Aorta (tissue), 5 donors: ENCODE results near the gene CFAP46. TPM values are rescaled to one million over a fixed set of nuclear protein-coding genes. Genes with fewer than 3 reads are reported as not detected.

Experiments used
- ATAC-seq: fragments of 200-7000 bp; cut with Tn5 transposase; one replicate; pipeline ENCODE4 v1.9.1; 2022; ENCODE audit warnings: moderate library complexity; ENCODE audit not compliant: low FRiP score
- DNase-seq, 2 donors: peaks; one replicate each; pipeline ENCODE4 v3.0.0-alpha.2; 2020
- H3K27ac ChIP-seq, 2 donors: one replicate each; pipeline ENCODE4 v1.5.1; 2013; ENCODE audit warnings: low read length in 2 of 2, mild to moderate bottlenecking in 2 of 2, moderate library complexity in 2 of 2, control low read depth in 1 of 2, inconsistent platforms in 1 of 2, low read depth in 1 of 2
- H3K27me3 ChIP-seq, 2 donors: one replicate each; pipeline ENCODE4 v1.6.1; 2013; ENCODE audit warnings: control low read depth in 1 of 2, low read length in 1 of 2, mild to moderate bottlenecking in 1 of 2, moderate library complexity in 1 of 2; ENCODE audit not compliant: insufficient read depth in 2 of 2, control insufficient read depth in 1 of 2
- H3K36me3 ChIP-seq, 2 donors: one replicate each; pipeline ENCODE4 v1.6.1; 2013; ENCODE audit warnings: control low read depth in 1 of 2, low read length in 1 of 2, mild to moderate bottlenecking in 1 of 2; ENCODE audit not compliant: insufficient read depth in 2 of 2, control insufficient read depth in 1 of 2
- H3K4me1 ChIP-seq, 2 donors: one replicate each; pipeline ENCODE4 v1.6.1; 2013; ENCODE audit warnings: low read length in 2 of 2, control low read depth in 1 of 2, mild to moderate bottlenecking in 1 of 2, moderate library complexity in 1 of 2; ENCODE audit not compliant: insufficient read depth in 2 of 2, control insufficient read depth in 1 of 2
- H3K4me3 ChIP-seq, 2 donors: one replicate each; pipeline ENCODE4 v1.5.1; 2013; ENCODE audit warnings: low read length in 2 of 2, control low read depth in 1 of 2, mild to moderate bottlenecking in 1 of 2
- H3K9me3 ChIP-seq: one replicate; pipeline ENCODE4 v1.6.1; 2013; ENCODE audit warnings: mild to moderate bottlenecking, low read length; ENCODE audit not compliant: control insufficient read depth
- WGBS, 2 donors: extraction: QIAGEN DNeasy Blood & Tissue Kit; methylation state at CpG; one replicate each; pipeline ENCODE4 v1.1.7; 2013; 5-methylcytosine and 5-hydroxymethylcytosine counted together
- intact Hi-C, 2 donors: fragments of 100-400 bp; cut with DNase I; formaldehyde crosslinking; loops; one replicate each; pipeline versions ENCODE4 v1.14.2 to v1.15.0; 2022
- polyA plus RNA-seq, 2 donors: library from polyadenylated mRNA; stranded (reverse); fragments of 200-250 nt; gene quantifications; one replicate each; pipeline ENCODE4 v1.2.3, GENCODE V29; 2013
- total RNA-seq, 2 donors: library from RNA; stranded (reverse); fragmentation: NEBNext Ultra II Directional; extraction: Animal tissue kit (Norgen Biotek cat#: 25700); gene quantifications; one replicate each; pipeline ENCODE4 v1.2.1, GENCODE V29; 2021
- donor health status: healthy with polysubstance abuse.
- donor health status: Bipolar disorder and iron deficiency.
- donor health status: DM: no; HTN: no; CAD: no.
- donor health status: DM: no; HTN: no; CAD: no.
- donor health status: DM: yes; HTN: yes; CAD: no.

The CFAP46 gene
- total and polyA plus RNA-seq, 4 donors, result 0.42 TPM; not detected in 3

GRCh38 chr10:132974886-132975830 is 32.8 kb upstream of the CFAP46 start:
- Histone ChIP-seq H3K4me1 (no peaks in the 10 kb centered on the region), H3K9me3 (peaks cover 2% of the 10 kb centered on the region), H3K4me3 (no peak overlapping the region), H3K27ac (no peak overlapping the region), H3K36me3 (no peaks in the 10 kb centered on the region), H3K27me3 (no peaks in the 10 kb centered on the region)
- 64 to 71% methylated on average over 28 of the region's 28 CpGs for WGBS, 2 donors
- intact Hi-C loops, result no loop called here
- ATAC-seq (no peak), DNase-seq (peak; percentile 38 to 57)

GRCh38 chr10:132974249-132974796 is 32.0 kb upstream of the CFAP46 start:
- intact Hi-C loops, result no loop called here
- DNase-seq (peak in 1 of 2 donors; percentile 65), ATAC-seq (no peak)
- H3K9me3 ChIP-seq, result peaks cover 2% of the 10 kb centered on the region
- H3K27ac ChIP-seq, result no peak overlapping the region
- no peaks in the 10 kb centered on the region for H3K27me3 ChIP-seq
- no peaks in the 10 kb centered on the region for H3K36me3 ChIP-seq
- 85 to 86% methylated on average over 29 of the region's 29 CpGs for whole genome bisulfite sequencing, 2 donors
- no peaks in the 10 kb centered on the region for H3K4me1 ChIP-seq
- no peak overlapping the region for H3K4me3 ChIP-seq

- no peaks in the 10 kb centered on the region for H3K27me3 ChIP-seq
- 74 to 79% methylated on average over 8 of the region's 8 CpGs for WGBS, 2 donors
- H3K4me3 ChIP-seq, result no peak overlapping the region
- H3K27ac ChIP-seq, result no peak overlapping the region
- intact Hi-C loops, result no loop called here
- H3K4me1 ChIP-seq, result no peaks in the 10 kb centered on the region
- H3K36me3 ChIP-seq, result no peaks in the 10 kb centered on the region
- ATAC-seq (no peak), DNase-seq (peak; percentile 21 to 70)
- peaks cover 2% of the 10 kb centered on the region for H3K9me3 ChIP-seq
Measured at GRCh38 chr10:132973903-132974241, 31.5 kb upstream of the CFAP46 start.

GRCh38 chr10:132972986-132973902 is 30.9 kb upstream of the CFAP46 start:
- H3K36me3 ChIP-seq, result no peaks in the 10 kb centered on the region
- no peak for ATAC-seq
- peaks cover 2% of the 10 kb centered on the region for H3K9me3 ChIP-seq
- no peak overlapping the region for H3K27ac ChIP-seq
- peak in 1 of 2 donors; percentile 41 for DNase-seq
- intact Hi-C loops, result no loop called here
- H3K4me3 ChIP-seq, result no peak overlapping the region
- no peaks in the 10 kb centered on the region for H3K4me1 ChIP-seq
- WGBS, 2 donors, result 84 to 87% methylated on average over 27 to 28 of the region's 28 CpGs
- H3K27me3 ChIP-seq, result no peaks in the 10 kb centered on the region

GRCh38 chr10:132972149-132972985 is 30.0 kb upstream of the CFAP46 start:
- DNase-seq (peak in 1 of 2 donors; percentile 68), ATAC-seq (no peak)
- no peak overlapping the region for H3K4me3 ChIP-seq
- H3K36me3 ChIP-seq, result no peaks in the 10 kb centered on the region
- H3K27me3 ChIP-seq, result no peaks in the 10 kb centered on the region
- intact Hi-C loops, result no loop called here
- H3K9me3 ChIP-seq, result peaks cover 2% of the 10 kb centered on the region
- no peak overlapping the region for H3K27ac ChIP-seq
- WGBS, 2 donors, result 61 to 64% methylated on average over 26 of the region's 26 CpGs
- H3K4me1 ChIP-seq, result no peaks in the 10 kb centered on the region

- H3K9me3 ChIP-seq, result peaks cover 2% of the 10 kb centered on the region
- ATAC-seq, result no peak
- DNase-seq, result peak in 1 of 2 donors; percentile 73
- WGBS, 2 donors, result 28 to 34% methylated on average over 22 to 24 of the region's 24 CpGs
- no peak overlapping the region for H3K27ac ChIP-seq
- no peaks in the 10 kb centered on the region for H3K36me3 ChIP-seq
- intact Hi-C loops, result no loop called here
- no peaks in the 10 kb centered on the region for H3K27me3 ChIP-seq
- no peak overlapping the region for H3K4me3 ChIP-seq
- H3K4me1 ChIP-seq, result no peaks in the 10 kb centered on the region
Measured at GRCh38 chr10:132971448-132972148, 29.2 kb upstream of the CFAP46 start.

- 74 to 78% methylated on average over 22 of the region's 22 CpGs for WGBS, 2 donors
- Histone ChIP-seq H3K27me3 (no peaks in the 10 kb centered on the region), H3K36me3 (no peaks in the 10 kb centered on the region), H3K9me3 (peaks cover 2% of the 10 kb centered on the region), H3K27ac (no peak overlapping the region), H3K4me1 (no peaks in the 10 kb centered on the region), H3K4me3 (no peak overlapping the region)
- intact Hi-C loops, result no loop called here
- no peak for ATAC-seq
- peak in 1 of 2 donors; percentile 64 for DNase-seq
Measured at GRCh38 chr10:132970641-132971438, 28.5 kb upstream of the CFAP46 start.
